ENCODE data around the gene OSBPL2.

Gene OSBPL2

DNA sequence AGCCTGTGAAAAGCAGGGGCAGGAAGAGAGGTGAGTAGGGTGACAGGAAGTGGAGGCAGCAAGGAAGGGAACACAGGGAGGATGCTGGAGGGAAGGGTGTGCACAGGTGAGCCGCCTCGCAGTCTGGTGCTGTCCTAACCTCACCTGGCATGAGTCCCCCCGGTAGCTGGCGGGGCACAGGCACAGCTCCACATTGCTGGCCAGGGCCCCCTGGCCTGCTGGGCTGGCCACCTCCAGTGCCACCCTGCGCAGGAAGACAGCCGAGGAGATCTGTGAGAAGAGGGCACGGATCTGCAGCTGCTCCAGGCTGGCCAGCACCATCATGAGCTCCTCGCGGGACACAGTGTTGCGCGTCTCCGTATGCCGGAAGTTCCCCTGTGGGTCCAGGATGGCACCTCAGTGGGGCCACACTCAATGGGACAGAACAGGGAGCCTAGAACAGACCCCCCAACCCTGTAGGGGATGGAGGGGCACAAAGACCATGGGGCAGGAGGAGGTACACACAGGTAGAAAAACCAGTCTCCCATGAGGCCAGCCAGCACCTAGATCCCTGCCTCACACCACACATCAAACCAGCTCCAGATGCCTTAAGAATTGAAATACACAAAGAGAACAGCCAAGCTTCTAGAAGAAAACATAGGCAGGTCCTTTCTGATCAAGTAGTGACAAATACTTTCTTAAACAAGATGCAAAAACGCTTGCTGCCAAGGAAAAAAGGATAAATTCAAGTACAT is 87.0 kb downstream of the OSBPL2 start:
- 88 to 89% methylated on average over 14 of the region's 14 CpGs for WGBS, 2 experiments
- Histone ChIP-seq H3K27me3 (ENCODE audit: control insufficient read depth, insufficient read depth, low read length, poor library complexity, severe bottlenecking) (no peaks in the 10 kb centered on the region), H3K36me3 (ENCODE audit: control insufficient read depth, insufficient read depth, low read length) (peaks cover 54% of the 10 kb centered on the region), H3K4me1 (ENCODE audit: control insufficient read depth, insufficient read depth, low read length) (no peaks in the 10 kb centered on the region), H3K27ac (ENCODE audit: insufficient read depth, low read depth, low read length, poor library complexity, severe bottlenecking) (no peak overlapping the region), H3K4me3 (ENCODE audit: insufficient read depth, low read depth, low read length) (no peak overlapping the region), H3K9me3 (ENCODE audit: control insufficient read depth, low read length) (no peaks in the 10 kb centered on the region)

DNA sequence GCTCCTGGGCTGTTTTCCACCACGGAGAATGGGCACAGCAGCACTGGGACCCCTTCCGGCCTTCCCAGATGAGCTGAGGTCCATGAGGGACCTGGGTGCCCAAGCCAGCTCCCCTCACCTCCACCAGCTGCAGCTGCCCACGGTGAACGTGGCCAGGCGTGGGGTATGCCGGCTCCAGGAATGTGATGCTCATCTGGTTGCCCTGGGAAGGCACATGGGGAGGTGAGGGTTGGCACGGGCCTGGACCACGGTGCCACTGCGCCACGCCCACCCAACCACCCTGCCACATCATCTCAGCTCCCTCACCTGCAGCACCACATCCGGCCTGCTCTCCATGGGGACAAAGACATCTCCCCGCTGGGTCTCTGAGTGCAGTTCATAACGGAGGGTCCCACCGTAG is 88.2 kb downstream of the OSBPL2 start:
- no peak overlapping the region for H3K4me3 ChIP-seq (ENCODE audit: insufficient read depth, low read depth, low read length)
- no peaks in the 10 kb centered on the region for H3K27me3 ChIP-seq (ENCODE audit: control insufficient read depth, insufficient read depth, low read length, poor library complexity, severe bottlenecking)
- 96% methylated on average over 14 of the region's 14 CpGs for WGBS, 2 experiments
- H3K4me1 ChIP-seq (ENCODE audit: control insufficient read depth, insufficient read depth, low read length), result no peaks in the 10 kb centered on the region
- peaks cover 58% of the 10 kb centered on the region for H3K36me3 ChIP-seq (ENCODE audit: control insufficient read depth, insufficient read depth, low read length)
- no peak overlapping the region for H3K27ac ChIP-seq (ENCODE audit: insufficient read depth, low read depth, low read length, poor library complexity, severe bottlenecking)
- H3K9me3 ChIP-seq (ENCODE audit: control insufficient read depth, low read length), result no peaks in the 10 kb centered on the region

DNA sequence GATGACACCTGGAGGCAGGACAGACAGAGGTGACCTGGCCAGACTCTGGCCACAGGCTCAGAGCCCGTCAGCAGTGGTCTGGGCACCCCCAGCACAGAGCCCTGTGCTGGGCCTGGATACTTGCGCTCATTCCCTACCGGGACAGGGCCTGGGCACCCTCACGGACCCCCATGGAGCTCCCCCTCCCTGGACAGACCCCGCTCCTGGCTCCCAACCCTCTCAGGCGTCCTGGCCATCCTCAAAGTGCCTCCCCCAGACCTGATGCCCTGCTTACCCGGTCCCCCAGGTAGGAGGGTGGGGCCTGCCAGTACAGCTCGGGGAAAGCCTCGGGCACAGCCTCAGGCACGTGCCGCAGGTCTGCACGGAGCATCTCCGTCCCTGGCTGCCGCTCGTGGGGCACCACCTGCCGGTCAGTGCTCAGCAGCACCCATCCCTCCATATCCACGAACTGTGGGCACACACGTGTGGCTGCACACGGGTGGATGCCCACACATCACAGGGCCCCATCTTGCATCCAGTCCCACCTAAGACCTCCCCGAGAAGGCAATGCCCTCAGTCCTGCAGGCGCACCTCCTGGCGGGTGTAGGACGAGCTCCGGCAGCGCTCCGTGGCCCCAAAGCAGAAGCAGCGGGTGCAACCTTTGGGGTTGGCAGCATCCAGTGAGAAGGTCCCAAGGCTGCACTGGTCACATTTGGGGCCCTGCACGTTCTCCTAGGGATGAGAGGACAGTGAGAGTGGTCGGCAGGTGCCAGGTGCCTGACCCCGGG is 88.8 kb downstream of the OSBPL2 start:
- H3K9me3 ChIP-seq (ENCODE audit: control insufficient read depth, low read length), result no peaks in the 10 kb centered on the region
- H3K4me3 ChIP-seq (ENCODE audit: insufficient read depth, low read depth, low read length), result no peak overlapping the region
- no peak overlapping the region for H3K27ac ChIP-seq (ENCODE audit: insufficient read depth, low read depth, low read length, poor library complexity, severe bottlenecking)
- no peaks in the 10 kb centered on the region for H3K27me3 ChIP-seq (ENCODE audit: control insufficient read depth, insufficient read depth, low read length, poor library complexity, severe bottlenecking)
- 86% methylated on average over 30 of the region's 30 CpGs for WGBS, 2 experiments
- no peaks in the 10 kb centered on the region for H3K4me1 ChIP-seq (ENCODE audit: control insufficient read depth, insufficient read depth, low read length)
- peaks cover 54% of the 10 kb centered on the region for H3K36me3 ChIP-seq (ENCODE audit: control insufficient read depth, insufficient read depth, low read length)

DNA sequence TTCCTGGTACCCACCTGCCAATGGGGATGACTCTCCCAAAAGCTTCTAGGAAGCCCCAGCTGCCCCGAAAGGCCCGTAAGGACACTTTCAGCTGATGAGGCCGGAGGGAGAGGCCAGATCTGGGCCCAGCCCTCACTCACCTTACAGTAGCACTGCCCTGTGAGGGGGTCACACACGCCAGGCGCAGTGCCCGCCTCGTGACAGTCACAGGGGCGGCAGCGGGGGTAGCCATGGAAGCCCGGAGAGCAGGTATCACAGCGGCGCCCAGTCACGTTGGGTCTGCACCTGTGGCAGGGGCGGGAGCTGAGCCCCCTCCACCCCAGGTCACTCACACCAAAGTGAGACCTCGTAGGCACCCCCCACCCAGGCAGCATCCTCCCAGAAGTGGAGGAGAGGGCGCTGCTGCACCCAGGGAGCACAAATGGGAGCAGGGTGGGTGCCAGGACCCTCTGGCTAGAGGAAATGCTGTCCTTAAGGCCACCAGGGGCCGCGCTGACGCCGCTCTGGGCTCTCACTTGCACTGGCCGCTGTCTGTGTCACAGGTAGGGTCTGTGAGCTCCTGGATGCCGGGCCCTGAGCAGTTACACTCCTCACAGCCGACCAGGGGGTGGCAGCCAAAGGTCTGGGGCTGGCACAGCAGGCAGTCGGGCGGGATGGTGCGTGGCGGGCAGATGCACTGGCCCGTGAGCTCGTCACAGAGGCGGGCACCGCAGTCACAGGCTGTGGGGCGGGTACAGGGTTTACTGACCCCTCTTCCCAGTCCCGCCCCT is 89.6 kb downstream of the OSBPL2 start:
- H3K27me3 ChIP-seq (ENCODE audit: control insufficient read depth, insufficient read depth, low read length, poor library complexity, severe bottlenecking), result no peaks in the 10 kb centered on the region
- no peak overlapping the region for H3K27ac ChIP-seq (ENCODE audit: insufficient read depth, low read depth, low read length, poor library complexity, severe bottlenecking)
- no peak overlapping the region for H3K4me3 ChIP-seq (ENCODE audit: insufficient read depth, low read depth, low read length)
- no peaks in the 10 kb centered on the region for H3K9me3 ChIP-seq (ENCODE audit: control insufficient read depth, low read length)
- peaks cover 62% of the 10 kb centered on the region for H3K36me3 ChIP-seq (ENCODE audit: control insufficient read depth, insufficient read depth, low read length)
- WGBS, 2 experiments, result 93% methylated on average over 33 of the region's 33 CpGs
- no peaks in the 10 kb centered on the region for H3K4me1 ChIP-seq (ENCODE audit: control insufficient read depth, insufficient read depth, low read length)

DNA sequence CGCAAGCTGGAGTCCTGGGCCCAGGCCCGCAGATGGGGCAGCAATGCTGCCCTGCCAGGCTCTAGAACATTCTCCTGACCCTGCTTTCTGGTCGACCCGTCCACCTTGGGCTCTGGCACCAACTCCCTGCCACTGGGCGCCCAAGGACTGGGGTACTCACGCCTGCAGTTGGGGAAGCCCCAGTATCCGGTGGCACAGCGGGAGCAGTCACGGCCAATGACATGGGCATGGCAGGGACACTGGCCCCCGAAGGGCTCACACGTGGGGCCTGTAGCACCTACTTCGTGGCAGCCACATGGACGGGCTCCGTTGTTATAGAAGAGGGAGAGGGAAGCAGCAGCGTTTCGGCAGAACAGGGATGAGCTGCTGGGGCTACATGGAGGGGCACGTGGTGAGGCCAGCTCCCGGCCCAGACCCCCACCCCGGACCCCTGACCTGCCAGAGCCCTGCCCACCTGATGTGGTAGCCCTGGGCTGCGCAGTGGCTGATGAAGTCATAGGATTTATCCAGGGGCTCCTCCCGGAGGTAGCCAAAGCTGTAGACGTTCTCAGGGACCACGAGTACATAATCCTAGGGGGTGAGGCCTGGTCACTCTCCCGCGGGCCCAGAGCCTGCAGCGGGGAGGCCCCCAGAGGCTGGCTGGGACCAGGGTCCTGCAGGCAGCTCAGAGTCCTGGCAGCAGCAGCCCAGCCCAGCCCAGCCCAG is 90.5 kb downstream of the OSBPL2 start:
- Histone ChIP-seq H3K9me3 (ENCODE audit: control insufficient read depth, low read length) (no peaks in the 10 kb centered on the region), H3K36me3 (ENCODE audit: control insufficient read depth, insufficient read depth, low read length) (peaks cover 62% of the 10 kb centered on the region), H3K27me3 (ENCODE audit: control insufficient read depth, insufficient read depth, low read length, poor library complexity, severe bottlenecking) (no peaks in the 10 kb centered on the region), H3K27ac (ENCODE audit: insufficient read depth, low read depth, low read length, poor library complexity, severe bottlenecking) (no peak overlapping the region), H3K4me1 (ENCODE audit: control insufficient read depth, insufficient read depth, low read length) (no peaks in the 10 kb centered on the region), H3K4me3 (ENCODE audit: insufficient read depth, low read depth, low read length) (no peak overlapping the region)
- 94% methylated on average over 26 of the region's 26 CpGs for WGBS, 2 experiments

DNA sequence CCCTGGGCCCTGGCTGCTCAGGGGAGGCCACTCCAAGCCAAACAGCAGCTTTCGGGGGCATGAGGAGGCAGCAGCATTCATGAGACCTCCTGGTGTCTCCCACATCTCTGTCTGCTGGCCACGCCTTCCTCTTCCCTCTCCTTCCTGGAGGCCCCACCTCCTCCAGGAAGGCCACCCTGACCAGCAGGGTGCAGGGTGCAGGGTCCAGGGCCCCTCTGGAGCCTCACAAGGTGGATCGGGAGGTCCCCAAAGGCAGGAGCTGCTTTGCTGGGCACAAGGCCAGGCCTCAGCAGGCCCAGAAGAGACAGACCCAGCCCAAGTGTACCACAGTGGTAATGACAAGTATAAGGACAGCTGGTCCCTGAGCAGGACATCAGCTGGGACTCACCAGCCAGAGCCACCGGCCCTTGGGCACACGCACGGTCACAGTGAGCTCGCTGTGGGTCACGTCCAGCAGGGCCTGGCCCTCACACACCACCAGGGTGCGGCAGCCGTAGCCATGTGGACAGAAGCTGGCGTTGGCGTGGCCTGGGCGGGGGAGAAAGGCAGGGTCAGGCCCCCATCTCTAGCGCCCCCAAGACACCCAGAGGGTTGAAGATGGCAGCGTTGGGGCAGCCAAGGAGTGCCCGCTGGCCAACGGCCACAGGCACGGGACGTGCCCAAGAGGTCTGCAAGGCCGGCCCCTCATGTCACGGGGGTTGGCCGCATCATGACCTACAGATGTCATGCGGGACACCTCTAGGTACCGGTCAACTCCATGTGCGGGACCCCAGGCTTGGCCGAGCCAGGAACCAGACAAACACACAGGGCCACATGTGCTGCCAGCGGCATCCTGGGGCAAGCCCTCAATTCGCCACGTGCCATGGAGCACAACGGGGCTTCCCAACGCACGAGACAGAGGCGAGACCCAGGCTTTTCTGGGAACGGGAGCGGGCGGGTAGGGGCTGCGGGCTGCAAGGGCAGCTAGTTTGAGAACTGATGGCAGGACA is 91.4 kb downstream of the OSBPL2 start:
- 95 to 96% methylated on average over 37 of the region's 37 CpGs for WGBS, 2 experiments
- Histone ChIP-seq H3K9me3 (ENCODE audit: control insufficient read depth, low read length) (no peaks in the 10 kb centered on the region), H3K27ac (ENCODE audit: insufficient read depth, low read depth, low read length, poor library complexity, severe bottlenecking) (no peak overlapping the region), H3K4me3 (ENCODE audit: insufficient read depth, low read depth, low read length) (no peak overlapping the region), H3K27me3 (ENCODE audit: control insufficient read depth, insufficient read depth, low read length, poor library complexity, severe bottlenecking) (no peaks in the 10 kb centered on the region), H3K4me1 (ENCODE audit: control insufficient read depth, insufficient read depth, low read length) (no peaks in the 10 kb centered on the region), H3K36me3 (ENCODE audit: control insufficient read depth, insufficient read depth, low read length) (peaks cover 56% of the 10 kb centered on the region)

DNA sequence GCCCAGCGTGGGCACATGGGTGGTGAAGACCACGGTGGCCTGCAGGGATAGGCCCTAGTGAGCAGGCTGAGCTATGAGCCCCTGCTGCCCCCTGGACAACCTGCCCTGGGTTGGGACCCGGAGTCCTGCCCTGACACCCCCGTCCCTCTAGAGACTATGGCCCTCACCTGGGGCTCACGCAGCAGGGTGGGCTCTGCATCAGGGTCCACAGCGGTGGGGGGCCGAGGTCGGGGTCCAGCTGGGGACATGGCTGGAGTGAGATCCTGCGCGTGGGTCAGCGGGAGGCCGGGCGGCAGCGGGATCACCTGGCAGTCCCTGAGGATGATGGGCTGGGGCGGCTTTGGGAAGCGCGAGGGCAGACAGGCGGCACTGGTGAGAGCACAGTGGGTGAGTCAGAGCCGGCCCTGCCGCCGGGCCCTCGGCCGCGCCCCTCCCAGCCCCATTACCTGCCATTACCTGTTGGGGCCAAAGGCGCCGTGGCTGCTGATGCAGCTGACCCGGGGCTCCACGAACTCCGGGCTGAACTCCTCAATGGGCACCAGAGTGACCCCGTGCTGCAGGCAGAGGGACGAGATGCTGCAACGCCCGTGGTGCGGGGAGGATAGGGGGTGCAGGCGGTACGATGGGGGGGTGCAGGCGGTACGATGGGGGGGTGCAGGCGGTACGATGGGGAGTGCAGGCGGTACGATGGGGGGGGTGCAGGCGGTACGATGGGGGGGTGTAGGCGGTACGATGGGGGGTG is 92.4 kb downstream of the OSBPL2 start:
- Histone ChIP-seq H3K4me1 (ENCODE audit: control insufficient read depth, insufficient read depth, low read length) (no peaks in the 10 kb centered on the region), H3K9me3 (ENCODE audit: control insufficient read depth, low read length) (no peaks in the 10 kb centered on the region), H3K36me3 (ENCODE audit: control insufficient read depth, insufficient read depth, low read length) (peaks cover 54% of the 10 kb centered on the region), H3K4me3 (ENCODE audit: insufficient read depth, low read depth, low read length) (no peak overlapping the region), H3K27ac (ENCODE audit: insufficient read depth, low read depth, low read length, poor library complexity, severe bottlenecking) (no peak overlapping the region), H3K27me3 (ENCODE audit: control insufficient read depth, insufficient read depth, low read length, poor library complexity, severe bottlenecking) (no peaks in the 10 kb centered on the region)
- 93 to 95% methylated on average over 43 to 46 of the region's 46 CpGs for WGBS, 2 experiments

DNA sequence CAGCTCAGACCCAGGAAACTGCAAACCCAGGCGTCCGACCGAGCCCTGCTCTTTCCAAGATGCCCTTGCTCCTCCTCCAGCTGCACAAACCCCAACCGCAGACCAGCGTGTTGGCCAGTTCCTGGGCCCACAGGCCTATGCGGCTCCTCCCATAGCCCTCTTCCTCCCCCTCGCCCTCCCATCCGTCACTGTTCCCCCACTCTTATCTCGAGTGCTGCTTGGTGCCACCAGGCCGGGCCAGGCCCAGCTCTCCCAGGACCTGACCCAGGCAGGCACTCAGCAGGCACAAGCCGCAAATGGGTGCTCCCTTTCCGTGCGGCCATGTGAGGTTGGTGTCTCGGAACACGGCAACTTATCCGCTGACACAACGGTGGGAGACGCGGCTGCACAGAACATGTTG is 93.0 kb downstream of the OSBPL2 start:
- peaks cover 48% of the 10 kb centered on the region for H3K36me3 ChIP-seq (ENCODE audit: control insufficient read depth, insufficient read depth, low read length)
- no peaks in the 10 kb centered on the region for H3K27me3 ChIP-seq (ENCODE audit: control insufficient read depth, insufficient read depth, low read length, poor library complexity, severe bottlenecking)
- H3K4me1 ChIP-seq (ENCODE audit: control insufficient read depth, insufficient read depth, low read length), result no peaks in the 10 kb centered on the region
- H3K27ac ChIP-seq (ENCODE audit: insufficient read depth, low read depth, low read length, poor library complexity, severe bottlenecking), result no peak overlapping the region
- 95 to 96% methylated on average over 19 of the region's 19 CpGs for WGBS, 2 experiments
- H3K9me3 ChIP-seq (ENCODE audit: control insufficient read depth, low read length), result no peaks in the 10 kb centered on the region
- H3K4me3 ChIP-seq (ENCODE audit: insufficient read depth, low read depth, low read length), result no peak overlapping the region

DNA sequence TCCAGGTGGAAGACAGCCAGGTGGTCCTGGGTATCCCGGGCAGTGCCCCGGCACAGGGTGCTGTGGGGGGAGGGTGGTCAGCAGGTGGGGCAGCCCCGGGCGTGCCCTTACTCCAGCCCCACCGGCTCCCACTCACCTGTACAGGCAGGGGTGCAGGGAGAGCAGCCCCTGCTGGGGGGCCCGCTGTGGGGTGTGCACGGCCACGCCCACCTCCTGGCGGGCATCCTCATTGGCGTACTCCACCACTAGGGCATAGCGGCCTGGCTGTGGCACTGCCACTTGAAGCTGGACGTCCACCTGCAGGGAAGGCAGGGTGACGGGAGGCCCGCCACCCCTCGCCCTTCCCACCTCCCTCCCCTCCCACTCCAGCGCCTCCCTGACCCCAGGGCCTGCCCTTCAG is 94.1 kb downstream of the OSBPL2 start:
- Histone ChIP-seq H3K4me1 (ENCODE audit: control insufficient read depth, insufficient read depth, low read length) (no peaks in the 10 kb centered on the region), H3K4me3 (ENCODE audit: insufficient read depth, low read depth, low read length) (no peak overlapping the region), H3K27me3 (ENCODE audit: control insufficient read depth, insufficient read depth, low read length, poor library complexity, severe bottlenecking) (no peaks in the 10 kb centered on the region), H3K9me3 (ENCODE audit: control insufficient read depth, low read length) (no peaks in the 10 kb centered on the region), H3K36me3 (ENCODE audit: control insufficient read depth, insufficient read depth, low read length) (peaks cover 38% of the 10 kb centered on the region), H3K27ac (ENCODE audit: insufficient read depth, low read depth, low read length, poor library complexity, severe bottlenecking) (no peak overlapping the region)
- 89 to 92% methylated on average over 16 of the region's 16 CpGs for WGBS, 2 experiments

All from ectodermal cell (in vitro differentiated cells).